ENCODE measurements around the gene DTX3.
A peak's percentile ranks its signal among the peaks of the same experiment; 100 is the strongest.

DTX3 gene

GRCh38 chr12:57580466-57580795 is 24.2 kb upstream of the DTX3 start:
- TF ChIP-seq CTCF (IDR thresholded peaks at IDR 0.05) = no peak
- no peaks in the 10 kb centered on the region for H3K36me3 ChIP-seq
- peaks cover 37% of the 10 kb centered on the region for H3K27me3 ChIP-seq
- no peaks in the 10 kb centered on the region for H3K9me3 ChIP-seq
- no peak overlapping the region for H3K4me3 ChIP-seq (ENCODE audit: low read depth in 1 of 2, low read length in 1 of 2)
- no peak overlapping the region for H3K27ac ChIP-seq
- peaks cover 8 to 15% of the 10 kb centered on the region in 2 experiments for H3K4me1 ChIP-seq (ENCODE audit: control insufficient read depth in 1 of 2, insufficient read depth in 1 of 2, low read depth in 1 of 2, low read length in 1 of 2)

- Histone ChIP-seq H3K36me3 (no peaks in the 10 kb centered on the region), H3K4me3 (ENCODE audit: low read depth in 1 of 2, low read length in 1 of 2) (no peak overlapping the region)
- no peak for TF ChIP-seq CTCF (IDR thresholded peaks at IDR 0.05)
Observed at GRCh38 chr12:57581802-57582201, 22.8 kb upstream of the DTX3 start.

GRCh38 chr12:57582440-57582839 is 22.2 kb upstream of the DTX3 start:
- Histone ChIP-seq H3K27ac (no peak overlapping the region), H3K36me3 (no peaks in the 10 kb centered on the region), H3K4me1 (ENCODE audit: control insufficient read depth in 1 of 2, insufficient read depth in 1 of 2, low read depth in 1 of 2, low read length in 1 of 2) (peaks cover 8 to 15% of the 10 kb centered on the region in 2 experiments), H3K4me3 (ENCODE audit: low read depth in 1 of 2, low read length in 1 of 2) (no peak overlapping the region), H3K9me3 (no peaks in the 10 kb centered on the region), H3K27me3 (peaks cover 42% of the 10 kb centered on the region)
- TF ChIP-seq CTCF (IDR thresholded peaks at IDR 0.05) = no peak

More at GRCh38 chr12:57581802-57582201, 22.8 kb upstream of the DTX3 start:
- Histone ChIP-seq H3K27me3 (peaks cover 41% of the 10 kb centered on the region), H3K9me3 (no peaks in the 10 kb centered on the region), H3K27ac (no peak overlapping the region), H3K4me1 (ENCODE audit: control insufficient read depth in 1 of 2, insufficient read depth in 1 of 2, low read depth in 1 of 2, low read length in 1 of 2) (peaks cover 8 to 15% of the 10 kb centered on the region in 2 experiments)

GRCh38 chr12:57583008-57583831 is 21.4 kb upstream of the DTX3 start:
- Histone ChIP-seq H3K27me3 (peaks cover 43% of the 10 kb centered on the region), H3K4me1 (ENCODE audit: control insufficient read depth in 1 of 2, insufficient read depth in 1 of 2, low read depth in 1 of 2, low read length in 1 of 2) (peaks cover 8 to 15% of the 10 kb centered on the region in 2 experiments), H3K27ac (no peak overlapping the region), H3K4me3 (ENCODE audit: low read depth in 1 of 2, low read length in 1 of 2) (no peak overlapping the region), H3K36me3 (no peaks in the 10 kb centered on the region), H3K9me3 (no peaks in the 10 kb centered on the region)
- TF ChIP-seq CTCF (IDR thresholded peaks at IDR 0.05) = peak; percentile 86

GRCh38 chr12:57584050-57584449 is 20.6 kb upstream of the DTX3 start:
- H3K36me3 ChIP-seq = no peaks in the 10 kb centered on the region
- H3K27me3 ChIP-seq = peaks cover 50% of the 10 kb centered on the region
- peaks cover 8 to 15% of the 10 kb centered on the region in 2 experiments for H3K4me1 ChIP-seq (ENCODE audit: control insufficient read depth in 1 of 2, insufficient read depth in 1 of 2, low read depth in 1 of 2, low read length in 1 of 2)
- no peak for TF ChIP-seq CTCF (IDR thresholded peaks at IDR 0.05)
- no peaks in the 10 kb centered on the region for H3K9me3 ChIP-seq
- H3K4me3 ChIP-seq (ENCODE audit: low read depth in 1 of 2, low read length in 1 of 2) = no peak overlapping the region
- no peak overlapping the region for H3K27ac ChIP-seq
